ENCODE measurements around the gene KLHL6.

DNA sequence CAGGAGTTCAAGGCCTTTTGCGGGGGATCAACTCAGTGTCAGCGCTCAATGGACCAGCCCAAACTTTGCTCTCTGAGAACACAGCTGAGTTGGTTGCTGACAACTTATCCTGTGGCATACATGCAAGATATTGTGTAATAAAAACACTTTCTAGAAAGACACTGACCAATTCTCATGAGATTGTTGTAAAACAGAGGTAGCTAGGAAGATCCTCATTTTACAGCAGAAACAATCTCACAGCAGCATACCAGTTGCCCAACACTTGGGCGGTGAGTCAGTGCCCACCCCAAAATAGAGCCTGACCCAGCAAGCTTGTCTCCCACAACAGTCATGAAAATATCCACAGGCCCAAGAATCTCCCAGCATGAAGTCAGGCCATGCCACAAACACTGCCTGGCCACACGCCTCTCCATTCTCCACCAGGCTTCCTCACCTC is 18.2 kb downstream of the KLHL6 start:
- TF ChIP-seq, protein P1, sequence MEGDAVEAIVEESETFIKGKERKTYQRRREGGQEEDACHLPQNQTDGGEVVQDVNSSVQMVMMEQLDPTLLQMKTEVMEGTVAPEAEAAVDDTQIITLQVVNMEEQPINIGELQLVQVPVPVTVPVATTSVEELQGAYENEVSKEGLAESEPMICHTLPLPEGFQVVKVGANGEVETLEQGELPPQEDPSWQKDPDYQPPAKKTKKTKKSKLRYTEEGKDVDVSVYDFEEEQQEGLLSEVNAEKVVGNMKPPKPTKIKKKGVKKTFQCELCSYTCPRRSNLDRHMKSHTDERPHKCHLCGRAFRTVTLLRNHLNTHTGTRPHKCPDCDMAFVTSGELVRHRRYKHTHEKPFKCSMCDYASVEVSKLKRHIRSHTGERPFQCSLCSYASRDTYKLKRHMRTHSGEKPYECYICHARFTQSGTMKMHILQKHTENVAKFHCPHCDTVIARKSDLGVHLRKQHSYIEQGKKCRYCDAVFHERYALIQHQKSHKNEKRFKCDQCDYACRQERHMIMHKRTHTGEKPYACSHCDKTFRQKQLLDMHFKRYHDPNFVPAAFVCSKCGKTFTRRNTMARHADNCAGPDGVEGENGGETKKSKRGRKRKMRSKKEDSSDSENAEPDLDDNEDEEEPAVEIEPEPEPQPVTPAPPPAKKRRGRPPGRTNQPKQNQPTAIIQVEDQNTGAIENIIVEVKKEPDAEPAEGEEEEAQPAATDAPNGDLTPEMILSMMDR (IDR thresholded peaks at IDR 0.05; ENCODE audit: low read length), result no peak
- no peak for TF ChIP-seq EZH2 (optimal IDR thresholded peaks at IDR 0.05; ENCODE audit: low read depth, low read length)
- TF ChIP-seq EZH2phosphoT487 (IDR thresholded peaks at IDR 0.05; ENCODE audit: low read length), result no peak
